Natural killer cell treated with Interleukin-12 subunit alpha and Interleukin-12 subunit beta and Interleukin-15 and Interleukin-18, amount 100 ng/mL, for 72 hours (primary cell): ENCODE measurements around the gene SLC12A7. TPM values are rescaled to one million over a fixed set of nuclear protein-coding genes. Genes with fewer than 3 reads are reported as not detected.
"Not testable (repeated sequence)": the region's sequence is repeated elsewhere in the genome, so short reads cannot be mapped to it uniquely, and the experiment has no call there.

Experiments
- ATAC-seq, 2 donors: fragments of 150-1000 bp; cut with Tn5 transposase in 1 of 2; sonication (Bioruptor Pico), chemical (Tn5 transposase) in 1 of 2; 2 replicates each; pipeline ENCODE4 v1.10.0; 2021
- DNase-seq: peaks from one replicate; pipeline ENCODE4 v3.0.0; 2022; ENCODE audit warnings: low spot score
- H3K27ac Mint-ChIP-seq, 2 donors: 1 replicate in 1 of 2; 2 replicates in 1 of 2; pipeline ENCODE4 v1.8.0; 2022; ENCODE audit warnings: mixed read lengths in 2 of 2, mild to moderate bottlenecking in 1 of 2, moderate library complexity in 1 of 2
- H3K27me3 Mint-ChIP-seq, 2 donors: 1 replicate in 1 of 2; 2 replicates in 1 of 2; pipeline ENCODE4 v1.8.0; 2022; ENCODE audit warnings: mixed read lengths in 2 of 2
- H3K36me3 Mint-ChIP-seq: one replicate; pipeline ENCODE4 v1.8.0; 2022; ENCODE audit warnings: mixed read lengths
- H3K4me1 Mint-ChIP-seq, 2 donors: 1 replicate in 1 of 2; 2 replicates in 1 of 2; pipeline ENCODE4 v1.8.0; 2022; ENCODE audit warnings: low read depth in 2 of 2, mixed read lengths in 2 of 2, mild to moderate bottlenecking in 1 of 2
- H3K4me3 Mint-ChIP-seq: one replicate; pipeline ENCODE4 v1.8.0; 2022; ENCODE audit warnings: mixed read lengths
- H3K9me3 Mint-ChIP-seq: 2 replicates; pipeline ENCODE4 v1.8.0; 2022; ENCODE audit warnings: mixed read lengths
- total RNA-seq, 2 donors: library from RNA; stranded (reverse); gene quantifications; one replicate each; pipeline ENCODE4 v1.2.3, GENCODE V29; 2022

The SLC12A7 gene
- total RNA-seq, 2 donors from 2014 or later, result 13.5 to 21.9 TPM

- Mint-ChIP-seq H3K27me3 (no peaks in the 10 kb centered on the region), H3K27ac (no peak overlapping the region), H3K4me1 (no peaks in the 10 kb centered on the region), H3K4me3 (no peak overlapping the region), H3K9me3 (no peaks in the 10 kb centered on the region), H3K36me3 (no peaks in the 10 kb centered on the region)
- ATAC-seq (no peak), DNase-seq (peak; percentile 56)
Observed at GRCh38 chr5:1064383-1065142, 47.3 kb downstream of the SLC12A7 start.

GRCh38 chr5:1063661-1064382, 48.0 kb downstream of the SLC12A7 start:
- Mint-ChIP-seq H3K36me3 (no peaks in the 10 kb centered on the region), H3K27me3 (no peaks in the 10 kb centered on the region), H3K9me3 (no peaks in the 10 kb centered on the region), H3K4me1 (no peaks in the 10 kb centered on the region), H3K27ac (no peak overlapping the region), H3K4me3 (no peak overlapping the region)
- no peak for DNase-seq
- no peak for ATAC-seq

GRCh38 chr5:1062761-1063568, 48.9 kb downstream of the SLC12A7 start:
- Mint-ChIP-seq H3K9me3 (no peaks in the 10 kb centered on the region), H3K36me3 (no peaks in the 10 kb centered on the region), H3K27ac (no peak overlapping the region), H3K27me3 (no peaks in the 10 kb centered on the region), H3K4me3 (no peak overlapping the region), H3K4me1 (no peaks in the 10 kb centered on the region)
- DNase-seq (peak; percentile 32), ATAC-seq (no peak)

GRCh38 chr5:1061916-1062315, 49.9 kb downstream of the SLC12A7 start:
- Mint-ChIP-seq H3K36me3 (no peaks in the 10 kb centered on the region), H3K9me3 (no peaks in the 10 kb centered on the region), H3K27me3 (no peaks in the 10 kb centered on the region), H3K4me1 (no peaks in the 10 kb centered on the region), H3K27ac (no peak overlapping the region), H3K4me3 (no peak overlapping the region)
- peak; percentile 2 for DNase-seq
- no peak for ATAC-seq

- not testable (repeated sequence) for H3K4me1 Mint-ChIP-seq, H3K9me3 Mint-ChIP-seq, H3K36me3 Mint-ChIP-seq, ATAC-seq, H3K4me3 Mint-ChIP-seq, H3K27me3 Mint-ChIP-seq, H3K27ac Mint-ChIP-seq
- DNase-seq, result peak; percentile 8
Observed at GRCh38 chr5:1061292-1061691, 50.6 kb downstream of the SLC12A7 start.

- Mint-ChIP-seq H3K36me3 (no peaks in the 10 kb centered on the region), H3K27me3 (no peaks in the 10 kb centered on the region), H3K27ac (no peak overlapping the region), H3K4me3 (no peak overlapping the region), H3K9me3 (no peaks in the 10 kb centered on the region), H3K4me1 (no peaks in the 10 kb centered on the region)
- DNase-seq (peak; percentile 32), ATAC-seq (no peak)
Observed at GRCh38 chr5:1060535-1060981, 51.3 kb downstream of the SLC12A7 start.

- Mint-ChIP-seq H3K27me3 (no peaks in the 10 kb centered on the region), H3K9me3 (no peaks in the 10 kb centered on the region), H3K4me3 (no peak overlapping the region), H3K27ac (no peak overlapping the region), H3K36me3 (no peaks in the 10 kb centered on the region), H3K4me1 (no peaks in the 10 kb centered on the region)
- ATAC-seq (no peak), DNase-seq (peak; percentile 35)
Observed at GRCh38 chr5:1059884-1060263, 52.0 kb downstream of the SLC12A7 start.

- Mint-ChIP-seq H3K9me3 (no peaks in the 10 kb centered on the region), H3K4me3 (no peak overlapping the region), H3K36me3 (no peaks in the 10 kb centered on the region), H3K27ac (no peak overlapping the region), H3K27me3 (no peaks in the 10 kb centered on the region), H3K4me1 (no peaks in the 10 kb centered on the region)
- ATAC-seq (no peak), DNase-seq (peak; percentile 56)
Observed at GRCh38 chr5:1058988-1059883, 52.6 kb downstream of the SLC12A7 start.

GRCh38 chr5:1058083-1058945, 53.5 kb downstream of the SLC12A7 start:
- Mint-ChIP-seq H3K9me3 (no peaks in the 10 kb centered on the region), H3K27me3 (no peaks in the 10 kb centered on the region), H3K4me3 (no peak overlapping the region), H3K27ac (no peak overlapping the region), H3K4me1 (no peaks in the 10 kb centered on the region), H3K36me3 (no peaks in the 10 kb centered on the region)
- ATAC-seq (peak; percentile 17 to 28), DNase-seq (peak; percentile 55)

- no peaks in the 10 kb centered on the region for H3K36me3 Mint-ChIP-seq
- H3K4me3 Mint-ChIP-seq, result no peak overlapping the region
- H3K27ac Mint-ChIP-seq, result no peak overlapping the region
- no peaks in the 10 kb centered on the region for H3K27me3 Mint-ChIP-seq
- ATAC-seq (no peak), DNase-seq (peak; percentile 58)
- no peaks in the 10 kb centered on the region for H3K4me1 Mint-ChIP-seq
- no peaks in the 10 kb centered on the region for H3K9me3 Mint-ChIP-seq
Observed at GRCh38 chr5:1057485-1058082, 54.3 kb downstream of the SLC12A7 start.

- Mint-ChIP-seq H3K4me1 (no peaks in the 10 kb centered on the region), H3K9me3 (no peaks in the 10 kb centered on the region), H3K36me3 (no peaks in the 10 kb centered on the region), H3K27ac (no peak overlapping the region), H3K27me3 (no peaks in the 10 kb centered on the region), H3K4me3 (no peak overlapping the region)
- DNase-seq (peak; percentile 50), ATAC-seq (peak in 1 of 2 donors; percentile 3)
Observed at GRCh38 chr5:1056611-1057484, 55.0 kb downstream of the SLC12A7 start.
